ENCODE data around the gene ASAP2. TPM values are rescaled to one million over a fixed set of nuclear protein-coding genes. Genes with fewer than 3 reads are reported as not detected.
A peak's percentile ranks its signal among the peaks of the same experiment; 100 is the strongest.

The ASAP2 gene
- total RNA-seq, 1 donor: 66.2 TPM

DNA sequence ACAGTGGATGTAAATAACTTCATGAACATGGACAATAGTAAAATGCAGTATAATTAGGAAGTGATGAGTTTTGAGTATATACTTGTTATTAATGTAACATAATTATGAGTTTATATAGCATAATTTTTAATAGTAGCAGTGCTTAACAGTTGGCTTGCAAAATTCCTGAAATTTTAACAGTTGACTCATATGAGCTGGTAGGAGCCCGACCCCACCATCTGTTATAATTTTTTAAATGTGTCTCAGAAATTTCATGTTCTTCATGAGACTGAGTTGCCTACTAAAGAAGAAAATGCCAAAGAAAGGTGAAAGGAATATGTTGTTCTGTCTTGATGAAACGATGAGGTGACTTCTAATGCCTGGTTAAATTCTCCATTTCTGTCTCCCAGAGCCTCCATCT lies 154.1 kb downstream of the ASAP2 start:
- no peak overlapping the region for H3K4me2 ChIP-seq (ENCODE audit: insufficient read depth, low read length)
- peaks cover 93% of the 10 kb centered on the region for H3K36me3 ChIP-seq (ENCODE audit: insufficient read depth, low read length)
- no peak overlapping the region for H3K27ac ChIP-seq (ENCODE audit: low read depth, low read length)
- H3K79me2 ChIP-seq (ENCODE audit: insufficient read depth, low read length): peaks cover 2% of the 10 kb centered on the region
- TF ChIP-seq, protein P1, sequence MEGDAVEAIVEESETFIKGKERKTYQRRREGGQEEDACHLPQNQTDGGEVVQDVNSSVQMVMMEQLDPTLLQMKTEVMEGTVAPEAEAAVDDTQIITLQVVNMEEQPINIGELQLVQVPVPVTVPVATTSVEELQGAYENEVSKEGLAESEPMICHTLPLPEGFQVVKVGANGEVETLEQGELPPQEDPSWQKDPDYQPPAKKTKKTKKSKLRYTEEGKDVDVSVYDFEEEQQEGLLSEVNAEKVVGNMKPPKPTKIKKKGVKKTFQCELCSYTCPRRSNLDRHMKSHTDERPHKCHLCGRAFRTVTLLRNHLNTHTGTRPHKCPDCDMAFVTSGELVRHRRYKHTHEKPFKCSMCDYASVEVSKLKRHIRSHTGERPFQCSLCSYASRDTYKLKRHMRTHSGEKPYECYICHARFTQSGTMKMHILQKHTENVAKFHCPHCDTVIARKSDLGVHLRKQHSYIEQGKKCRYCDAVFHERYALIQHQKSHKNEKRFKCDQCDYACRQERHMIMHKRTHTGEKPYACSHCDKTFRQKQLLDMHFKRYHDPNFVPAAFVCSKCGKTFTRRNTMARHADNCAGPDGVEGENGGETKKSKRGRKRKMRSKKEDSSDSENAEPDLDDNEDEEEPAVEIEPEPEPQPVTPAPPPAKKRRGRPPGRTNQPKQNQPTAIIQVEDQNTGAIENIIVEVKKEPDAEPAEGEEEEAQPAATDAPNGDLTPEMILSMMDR (IDR thresholded peaks at IDR 0.05; ENCODE audit: extremely low read depth, low read depth, low read length): no peak
- H3K27me3 ChIP-seq (ENCODE audit: insufficient read depth, low read length): no peaks in the 10 kb centered on the region
- H4K20me1 ChIP-seq (ENCODE audit: insufficient read depth, low read length): no peaks in the 10 kb centered on the region
- H3K4me3 ChIP-seq (ENCODE audit: insufficient read depth, low read length): no peak overlapping the region
- H3K9me3 ChIP-seq (ENCODE audit: low read depth, low read length): no peaks in the 10 kb centered on the region
- no peak for DNase-seq (ENCODE audit: insufficient read length, low spot score, missing footprints)
- H2AFZ ChIP-seq (ENCODE audit: low read length): no peak overlapping the region
- no peaks in the 10 kb centered on the region for H3K4me1 ChIP-seq (ENCODE audit: insufficient read depth, low read length)

DNA sequence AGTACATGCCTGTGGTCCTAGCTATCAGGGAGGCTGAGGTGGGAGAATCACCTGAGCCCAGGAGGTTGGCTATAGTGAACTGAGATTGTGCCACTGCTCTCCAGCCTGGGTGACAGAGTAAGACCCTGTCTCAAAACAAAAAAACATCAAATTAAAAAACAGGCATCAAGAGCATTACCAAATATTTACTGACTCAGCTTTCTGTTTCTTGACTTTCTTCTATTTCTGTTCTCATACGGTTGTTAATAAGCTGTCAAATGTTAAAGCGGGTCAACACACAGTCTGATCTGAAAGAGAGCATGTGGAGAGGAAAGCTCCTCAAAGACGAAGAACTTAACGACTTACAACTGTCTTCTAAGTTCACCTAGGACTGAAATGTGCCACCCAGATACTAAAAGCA lies 157.8 kb downstream of the ASAP2 start:
- Histone ChIP-seq H3K4me2 (ENCODE audit: insufficient read depth, low read length) (no peak overlapping the region), H3K4me1 (ENCODE audit: insufficient read depth, low read length) (no peaks in the 10 kb centered on the region), H3K27me3 (ENCODE audit: insufficient read depth, low read length) (no peaks in the 10 kb centered on the region), H2AFZ (ENCODE audit: low read length) (no peak overlapping the region), H4K20me1 (ENCODE audit: insufficient read depth, low read length) (no peaks in the 10 kb centered on the region), H3K27ac (ENCODE audit: low read depth, low read length) (no peak overlapping the region), H3K4me3 (ENCODE audit: insufficient read depth, low read length) (no peak overlapping the region), H3K36me3 (ENCODE audit: insufficient read depth, low read length) (peaks cover 80% of the 10 kb centered on the region), H3K9me3 (ENCODE audit: low read depth, low read length) (no peaks in the 10 kb centered on the region), H3K79me2 (ENCODE audit: insufficient read depth, low read length) (peaks cover 2% of the 10 kb centered on the region)
- DNase-seq (ENCODE audit: insufficient read length, low spot score, missing footprints): no peak
- TF ChIP-seq, protein P1 (IDR thresholded peaks at IDR 0.05; ENCODE audit: extremely low read depth, low read depth, low read length): no peak

DNA sequence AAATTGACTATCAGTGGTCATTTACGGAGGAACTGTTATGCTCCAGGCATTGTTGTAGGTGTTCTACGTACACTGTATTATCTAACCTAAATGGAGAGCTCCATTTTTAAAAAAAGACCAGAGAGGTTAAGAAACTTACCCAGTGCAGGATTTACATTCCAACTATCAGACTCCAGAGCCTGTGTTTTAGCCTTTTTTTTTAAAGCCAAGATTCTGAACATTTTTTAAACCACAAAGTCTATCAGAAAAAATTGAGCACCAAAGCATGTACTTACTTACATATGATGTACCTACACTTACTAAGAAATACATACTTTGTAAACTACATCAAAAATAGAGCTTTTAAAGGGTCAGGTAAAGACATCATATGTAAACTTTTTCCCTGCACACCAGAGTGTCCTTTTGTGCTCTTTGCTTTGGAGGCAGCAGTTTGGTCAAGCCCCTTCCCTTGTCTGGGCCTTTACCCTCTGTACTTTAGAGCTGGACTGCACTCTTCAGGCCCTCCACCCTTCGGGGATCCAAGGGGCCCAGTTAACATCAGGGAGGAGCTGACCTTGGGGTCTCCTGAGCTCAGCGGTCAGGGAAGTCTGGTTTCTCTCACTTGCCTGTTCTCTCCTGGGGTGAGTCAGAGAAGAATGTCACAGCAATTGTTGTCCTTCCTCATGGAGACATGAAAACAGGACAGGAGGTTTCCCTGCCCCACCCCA lies 158.3 kb downstream of the ASAP2 start:
- TF ChIP-seq, protein P1 (IDR thresholded peaks at IDR 0.05; ENCODE audit: extremely low read depth, low read depth, low read length): no peak
- Histone ChIP-seq H3K4me1 (ENCODE audit: insufficient read depth, low read length) (no peaks in the 10 kb centered on the region), H4K20me1 (ENCODE audit: insufficient read depth, low read length) (no peaks in the 10 kb centered on the region), H2AFZ (ENCODE audit: low read length) (no peak overlapping the region), H3K9me3 (ENCODE audit: low read depth, low read length) (no peaks in the 10 kb centered on the region), H3K4me2 (ENCODE audit: insufficient read depth, low read length) (no peak overlapping the region), H3K4me3 (ENCODE audit: insufficient read depth, low read length) (no peak overlapping the region), H3K27ac (ENCODE audit: low read depth, low read length) (no peak overlapping the region), H3K27me3 (ENCODE audit: insufficient read depth, low read length) (no peaks in the 10 kb centered on the region), H3K36me3 (ENCODE audit: insufficient read depth, low read length) (peaks cover 74% of the 10 kb centered on the region), H3K79me2 (ENCODE audit: insufficient read depth, low read length) (peaks cover 2% of the 10 kb centered on the region)
- peak; percentile 18 for DNase-seq (ENCODE audit: insufficient read length, low spot score, missing footprints)

DNA sequence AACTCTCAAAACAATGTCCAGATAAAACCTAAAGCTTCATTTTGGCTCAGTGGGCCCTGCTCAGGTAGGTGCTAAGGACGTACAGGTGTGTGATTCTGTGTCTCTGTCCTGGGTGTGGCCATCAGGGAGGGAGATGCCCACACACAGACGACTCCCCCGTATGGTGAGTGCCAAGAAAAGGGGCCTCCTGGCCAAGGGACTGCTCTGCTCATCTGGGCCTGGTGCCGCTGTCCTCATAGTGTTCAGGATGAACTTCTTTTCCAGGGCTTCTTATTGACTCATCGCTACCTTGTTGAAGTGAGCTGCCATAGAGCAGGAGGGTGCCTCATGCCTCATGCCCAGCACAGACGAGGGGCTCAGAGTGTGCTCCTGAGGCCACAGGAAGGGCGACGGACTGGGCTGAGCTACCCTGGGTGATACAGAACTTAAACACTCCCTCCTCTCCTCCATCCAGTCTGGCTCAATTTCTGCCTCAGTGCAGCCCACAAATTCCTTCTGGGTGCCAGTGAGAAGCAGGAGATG lies 158.9 kb downstream of the ASAP2 start:
- no peak overlapping the region for H3K4me2 ChIP-seq (ENCODE audit: insufficient read depth, low read length)
- no peaks in the 10 kb centered on the region for H4K20me1 ChIP-seq (ENCODE audit: insufficient read depth, low read length)
- no peak overlapping the region for H3K27ac ChIP-seq (ENCODE audit: low read depth, low read length)
- H3K4me3 ChIP-seq (ENCODE audit: insufficient read depth, low read length): no peak overlapping the region
- H3K27me3 ChIP-seq (ENCODE audit: insufficient read depth, low read length): no peaks in the 10 kb centered on the region
- peaks cover 2% of the 10 kb centered on the region for H3K79me2 ChIP-seq (ENCODE audit: insufficient read depth, low read length)
- H3K9me3 ChIP-seq (ENCODE audit: low read depth, low read length): no peaks in the 10 kb centered on the region
- peaks cover 3% of the 10 kb centered on the region for H3K4me1 ChIP-seq (ENCODE audit: insufficient read depth, low read length)
- TF ChIP-seq, protein P1 (IDR thresholded peaks at IDR 0.05; ENCODE audit: extremely low read depth, low read depth, low read length): no peak
- DNase-seq (ENCODE audit: insufficient read length, low spot score, missing footprints): no peak
- peaks cover 68% of the 10 kb centered on the region for H3K36me3 ChIP-seq (ENCODE audit: insufficient read depth, low read length)
- H2AFZ ChIP-seq (ENCODE audit: low read length): no peak overlapping the region

Data from osteoblast (primary cell).